ENCODE results near the gene RBMS3. TPM values are rescaled to one million over a fixed set of nuclear protein-coding genes. Genes with fewer than 3 reads are reported as not detected.
A peak's percentile ranks its signal among the peaks of the same experiment; 100 is the strongest.

RBMS3 gene
- total and polyA plus RNA-seq, 4 donors: 4.8 to 117 (median 29.4) TPM

GRCh38 chr3:29576675-29577074 is 295.8 kb downstream of the RBMS3 start:
- Histone ChIP-seq H3K27ac (ENCODE audit: low read depth in 1 of 2, low read length in 1 of 2) (no peak overlapping the region), H3K9me3 (ENCODE audit: control insufficient read depth in 4 of 4, insufficient read depth in 3 of 4, low read length in 3 of 4) (no peaks in the 10 kb centered on the region), H3K4me1 (ENCODE audit: control insufficient read depth in 5 of 5, insufficient read depth in 5 of 5, low read length in 5 of 5) (peaks cover 0 to 2% (median 0%) of the 10 kb centered on the region in 5 donors), H3K4me3 (no peak overlapping the region), H3K36me3 (ENCODE audit: control insufficient read depth in 4 of 4, insufficient read depth in 4 of 4, low read length in 4 of 4) (no peaks in the 10 kb centered on the region), H3K27me3 (ENCODE audit: control insufficient read depth in 3 of 3, insufficient read depth in 3 of 3, low read length in 2 of 3) (no peaks in the 10 kb centered on the region), H3K9ac (ENCODE audit: insufficient read depth in 1 of 2, low read length in 2 of 2) (no peak overlapping the region)
- ATAC-seq (ENCODE audit: insufficient read depth, low FRiP score) (no peak), DNase-seq (no peak)
- TF ChIP-seq, protein P1, sequence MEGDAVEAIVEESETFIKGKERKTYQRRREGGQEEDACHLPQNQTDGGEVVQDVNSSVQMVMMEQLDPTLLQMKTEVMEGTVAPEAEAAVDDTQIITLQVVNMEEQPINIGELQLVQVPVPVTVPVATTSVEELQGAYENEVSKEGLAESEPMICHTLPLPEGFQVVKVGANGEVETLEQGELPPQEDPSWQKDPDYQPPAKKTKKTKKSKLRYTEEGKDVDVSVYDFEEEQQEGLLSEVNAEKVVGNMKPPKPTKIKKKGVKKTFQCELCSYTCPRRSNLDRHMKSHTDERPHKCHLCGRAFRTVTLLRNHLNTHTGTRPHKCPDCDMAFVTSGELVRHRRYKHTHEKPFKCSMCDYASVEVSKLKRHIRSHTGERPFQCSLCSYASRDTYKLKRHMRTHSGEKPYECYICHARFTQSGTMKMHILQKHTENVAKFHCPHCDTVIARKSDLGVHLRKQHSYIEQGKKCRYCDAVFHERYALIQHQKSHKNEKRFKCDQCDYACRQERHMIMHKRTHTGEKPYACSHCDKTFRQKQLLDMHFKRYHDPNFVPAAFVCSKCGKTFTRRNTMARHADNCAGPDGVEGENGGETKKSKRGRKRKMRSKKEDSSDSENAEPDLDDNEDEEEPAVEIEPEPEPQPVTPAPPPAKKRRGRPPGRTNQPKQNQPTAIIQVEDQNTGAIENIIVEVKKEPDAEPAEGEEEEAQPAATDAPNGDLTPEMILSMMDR (IDR thresholded peaks at IDR 0.05; ENCODE audit: control extremely low read depth, extremely low read depth): no peak

- Histone ChIP-seq H3K9ac (ENCODE audit: insufficient read depth in 1 of 2, low read length in 2 of 2) (no peak overlapping the region), H3K36me3 (ENCODE audit: control insufficient read depth in 4 of 4, insufficient read depth in 4 of 4, low read length in 4 of 4) (no peaks in the 10 kb centered on the region), H3K27me3 (ENCODE audit: control insufficient read depth in 3 of 3, insufficient read depth in 3 of 3, low read length in 2 of 3) (no peaks in the 10 kb centered on the region), H3K4me1 (ENCODE audit: control insufficient read depth in 5 of 5, insufficient read depth in 5 of 5, low read length in 5 of 5) (peaks cover 0 to 2% (median 0%) of the 10 kb centered on the region in 5 donors), H3K27ac (ENCODE audit: low read depth in 1 of 2, low read length in 1 of 2) (no peak overlapping the region), H3K4me3 (no peak overlapping the region), H3K9me3 (ENCODE audit: control insufficient read depth in 4 of 4, insufficient read depth in 3 of 4, low read length in 3 of 4) (no peaks in the 10 kb centered on the region)
- WGBS, 2 donors: 74 to 90% methylated on average over 2 of the region's 2 CpGs
- no peak for DNase-seq
- ATAC-seq (ENCODE audit: insufficient read depth, low FRiP score): no peak
- TF ChIP-seq, protein P1 (IDR thresholded peaks at IDR 0.05; ENCODE audit: control extremely low read depth, extremely low read depth): no peak
These were observed 296.4 kb downstream of the RBMS3 start for GRCh38 chr3:29577250-29577649.

DNA sequence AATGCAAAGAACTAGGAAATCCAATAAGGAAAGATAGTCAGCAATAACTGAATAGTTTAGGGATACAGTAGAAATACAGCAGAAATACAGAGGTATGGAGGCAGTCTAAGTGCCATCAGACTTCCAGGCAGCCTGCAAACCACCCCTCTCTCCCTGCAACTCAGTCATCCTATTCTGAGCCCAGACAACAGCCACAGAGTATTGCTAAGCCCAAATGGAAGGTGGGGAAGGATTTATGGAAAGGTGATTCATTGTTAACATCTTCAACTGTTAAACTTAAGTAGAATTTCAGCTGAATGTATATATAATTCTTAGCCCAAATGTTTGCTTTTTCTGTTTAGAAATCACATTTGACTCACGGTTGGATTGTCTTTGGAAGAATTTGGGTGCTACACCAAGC is 300.4 kb downstream of the RBMS3 start:
- 87 to 90% methylated on average over 1 of the region's 1 CpG for WGBS, 2 donors
- H3K9ac ChIP-seq (ENCODE audit: insufficient read depth in 1 of 2, low read length in 2 of 2): no peak overlapping the region
- no peaks in the 10 kb centered on the region for H3K36me3 ChIP-seq (ENCODE audit: control insufficient read depth in 4 of 4, insufficient read depth in 4 of 4, low read length in 4 of 4)
- H3K27ac ChIP-seq (ENCODE audit: low read depth in 1 of 2, low read length in 1 of 2): no peak overlapping the region
- no peak for ATAC-seq (ENCODE audit: insufficient read depth, low FRiP score)
- DNase-seq: no peak
- peaks cover 0 to 14% (median 0%) of the 10 kb centered on the region in 5 donors for H3K4me1 ChIP-seq (ENCODE audit: control insufficient read depth in 5 of 5, insufficient read depth in 5 of 5, low read length in 5 of 5)
- H3K9me3 ChIP-seq (ENCODE audit: control insufficient read depth in 4 of 4, insufficient read depth in 3 of 4, low read length in 3 of 4): no peaks in the 10 kb centered on the region
- TF ChIP-seq, protein P1 (IDR thresholded peaks at IDR 0.05; ENCODE audit: control extremely low read depth, extremely low read depth): no peak
- no peaks in the 10 kb centered on the region for H3K27me3 ChIP-seq (ENCODE audit: control insufficient read depth in 3 of 3, insufficient read depth in 3 of 3, low read length in 2 of 3)
- H3K4me3 ChIP-seq: no peak overlapping the region

DNA sequence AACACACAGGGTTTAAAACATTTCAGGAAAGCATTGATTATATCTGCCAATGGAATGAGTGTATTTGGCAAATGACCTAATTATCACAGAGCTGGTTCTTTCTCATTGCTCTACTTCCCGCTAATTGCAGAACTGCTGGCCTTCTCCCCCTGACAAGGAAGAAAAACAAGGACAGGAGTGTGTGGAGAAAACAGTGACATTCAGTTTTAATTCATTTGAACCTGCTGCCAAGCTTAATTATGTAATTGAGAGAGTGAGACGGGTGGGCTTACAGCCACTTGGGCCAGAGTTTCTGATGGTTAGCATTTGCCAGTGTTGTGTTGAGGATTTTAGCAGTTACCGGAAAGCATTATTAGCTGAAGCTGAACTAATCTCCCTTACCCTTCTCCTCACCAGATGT is 301.4 kb downstream of the RBMS3 start:
- Histone ChIP-seq H3K4me1 (ENCODE audit: control insufficient read depth in 5 of 5, insufficient read depth in 5 of 5, low read length in 5 of 5) (peaks cover 0 to 14% (median 0%) of the 10 kb centered on the region in 5 donors), H3K9me3 (ENCODE audit: control insufficient read depth in 4 of 4, insufficient read depth in 3 of 4, low read length in 3 of 4) (no peaks in the 10 kb centered on the region), H3K36me3 (ENCODE audit: control insufficient read depth in 4 of 4, insufficient read depth in 4 of 4, low read length in 4 of 4) (no peaks in the 10 kb centered on the region), H3K27ac (ENCODE audit: low read depth in 1 of 2, low read length in 1 of 2) (no peak overlapping the region), H3K27me3 (ENCODE audit: control insufficient read depth in 3 of 3, insufficient read depth in 3 of 3, low read length in 2 of 3) (no peaks in the 10 kb centered on the region), H3K4me3 (no peak overlapping the region), H3K9ac (ENCODE audit: insufficient read depth in 1 of 2, low read length in 2 of 2) (no peak overlapping the region)
- ATAC-seq (ENCODE audit: insufficient read depth, low FRiP score): no peak
- peak in 2 of 3 donors; percentile 42 to 56 for DNase-seq
- WGBS, 2 donors: 85% methylated on average over 3 of the region's 3 CpGs
- TF ChIP-seq, protein P1 (IDR thresholded peaks at IDR 0.05; ENCODE audit: control extremely low read depth, extremely low read depth): no peak

Data from lung (tissue), 12 donors.